IMR-90 (cell line): ENCODE measurements around the gene CNTN5. TPM values are rescaled to one million over a fixed set of nuclear protein-coding genes. Genes with fewer than 3 reads are reported as not detected.

ENCODE experiments used
- ATAC-seq: fragments of 200-7000 bp; cut with Tn5 transposase; 2 replicates; pipeline ENCODE4 v1.9.1; 2020; ENCODE audit warnings: low read depth, mild to moderate bottlenecking, moderate library complexity
- BruUV-seq: library from RNA; stranded (reverse); fragments of 400-500 nt; replicated peaks from 2 replicates; lab custom pipeline; 2021; lab: Mats Ljungman, UMichigan
- CTCF ChIA-PET: fragments of 300-600 bp; formaldehyde crosslinking; extraction: SDS; loops from one replicate; lab custom pipeline; 2021; ENCODE audit warnings: antibody characterized with exemption; lab: Yijun Ruan, JAX
- POLR2A ChIA-PET: fragments of 300-600 bp; sonication (Branson Sonifier 250); formaldehyde crosslinking; loops from one replicate; lab custom pipeline; 2022; ENCODE audit warnings: antibody characterized with exemption; ENCODE audit not compliant: unreplicated experiment; lab: Charles Lee
- DNase-seq: peaks from one replicate; pipeline ENCODE4 v3.0.0; 2013
- H2AFZ ChIP-seq: replicated peaks from 2 replicates; pipeline ENCODE3; 2013; ENCODE audit warnings: low read length, mild to moderate bottlenecking; ENCODE audit not compliant: poor library complexity
- H2AK5ac ChIP-seq: 2 replicates; pipeline ENCODE4 v1.6.1; 2013; ENCODE audit warnings: low read depth, low read length, inconsistent platforms
- H2AK9ac ChIP-seq: replicated peaks from 2 replicates; pipeline ENCODE3; 2013; ENCODE audit warnings: mild to moderate bottlenecking, low read depth, low read length, moderate library complexity; ENCODE audit not compliant: poor library complexity
- H2BK120ac ChIP-seq: 2 replicates; pipeline ENCODE4 v1.6.1; 2013; ENCODE audit warnings: low read depth, low read length, inconsistent platforms
- H2BK15ac ChIP-seq: 3 replicates; pipeline ENCODE4 v1.6.1; 2013; ENCODE audit warnings: low read depth, low read length, inconsistent platforms
- H2BK20ac ChIP-seq: 2 replicates; pipeline ENCODE4 v1.6.1; 2013; ENCODE audit warnings: low read depth, mild to moderate bottlenecking, inconsistent platforms, low read length, moderate library complexity
- H2BK5ac ChIP-seq: 2 replicates; pipeline ENCODE4 v1.6.1; 2013; ENCODE audit warnings: mild to moderate bottlenecking, low read depth, low read length, inconsistent platforms; ENCODE audit not compliant: poor library complexity, severe bottlenecking
- H3K14ac ChIP-seq: replicated peaks from 2 replicates; pipeline ENCODE4 v1.6.1; 2013; ENCODE audit warnings: low read depth, low read length, inconsistent platforms
- H3K18ac ChIP-seq: 2 replicates; pipeline ENCODE4 v1.6.1; 2013; ENCODE audit warnings: low read depth, low read length, control low read depth
- H3K23ac ChIP-seq: 2 replicates; pipeline ENCODE4 v1.6.1; 2013; ENCODE audit warnings: low read depth, low read length, inconsistent platforms
- H3K27ac ChIP-seq: 2 replicates; pipeline ENCODE4 v1.5.1; 2013; ENCODE audit warnings: mild to moderate bottlenecking, control low read depth, low read length; ENCODE audit not compliant: insufficient read depth
- H3K27me3 ChIP-seq: 2 replicates; pipeline ENCODE4 v1.6.1; 2013; ENCODE audit warnings: low read length; ENCODE audit not compliant: control insufficient read depth, insufficient read depth
- H3K36me3 ChIP-seq: 2 replicates; pipeline ENCODE4 v1.6.1; 2013; ENCODE audit warnings: low read length, mixed read lengths; ENCODE audit not compliant: control insufficient read depth, insufficient read depth
- H3K4ac ChIP-seq: 2 replicates; pipeline ENCODE4 v1.6.1; 2013; ENCODE audit warnings: low read depth, low read length, inconsistent platforms
- H3K4me1 ChIP-seq: 2 replicates; pipeline ENCODE4 v1.6.1; 2013; ENCODE audit warnings: low read length, mixed read lengths; ENCODE audit not compliant: control insufficient read depth, insufficient read depth
- H3K4me2 ChIP-seq: 2 replicates; pipeline ENCODE4 v1.6.1; 2013; ENCODE audit warnings: low read depth, mild to moderate bottlenecking, control low read depth, low read length, moderate library complexity
- H3K4me3 ChIP-seq: 2 replicates; pipeline ENCODE4 v1.5.1; 2013; ENCODE audit warnings: low read depth, mild to moderate bottlenecking, control low read depth, low read length, moderate library complexity; ENCODE audit not compliant: insufficient read depth
- H3K56ac ChIP-seq: 2 replicates; pipeline ENCODE4 v1.6.1; 2013; ENCODE audit warnings: low read length, inconsistent platforms; ENCODE audit not compliant: insufficient read depth; ENCODE audit errors: extremely low read depth
- H3K79me1 ChIP-seq, 2 experiments: 2 replicates each; pipeline ENCODE4 v1.6.1; 2013; ENCODE audit warnings: low read length in 2 of 2, inconsistent platforms in 1 of 2, low read depth in 1 of 2
- H3K9ac ChIP-seq: 2 replicates; pipeline ENCODE4 v1.6.1; 2013; ENCODE audit warnings: low read depth, low read length, control low read depth
- H3K9me1 ChIP-seq: 2 replicates; pipeline ENCODE4 v1.6.1; 2013; ENCODE audit warnings: low read length, inconsistent platforms; ENCODE audit not compliant: insufficient read depth
- H3K9me3 ChIP-seq: 2 replicates; pipeline ENCODE4 v1.6.1; 2013; ENCODE audit warnings: low read length; ENCODE audit not compliant: control insufficient read depth, insufficient read depth
- H4K20me1 ChIP-seq: 2 replicates; pipeline ENCODE4 v1.6.1; 2013; ENCODE audit warnings: low read length, inconsistent platforms; ENCODE audit not compliant: insufficient read depth
- H4K5ac ChIP-seq: 2 replicates; pipeline ENCODE4 v1.6.1; 2013; ENCODE audit warnings: mild to moderate bottlenecking, low read depth, low read length, control low read depth
- H4K8ac ChIP-seq, 2 experiments: 2 replicates each; pipeline ENCODE4 v1.6.1; 2013; ENCODE audit warnings: low read depth in 2 of 2, low read length in 2 of 2, control low read depth in 1 of 2, inconsistent platforms in 1 of 2
- H4K91ac ChIP-seq: 2 replicates; pipeline ENCODE4 v1.6.1; 2013; ENCODE audit warnings: low read depth, low read length, inconsistent platforms; ENCODE audit not compliant: insufficient read depth
- CEBPB ChIP-seq: IDR thresholded peaks from 2 replicates; pipeline ENCODE4 v1.6.1; 2012; ENCODE audit warnings: low read depth, low read length, improper control_type of control experiment
- WGBS, 2 experiments: methylation state at CpG; one replicate each; pipeline versions ENCODE4 v1.1.5 to v1.1.7; 2013; ENCODE audit warnings: missing lambda C conversion rate in 2 of 2; ENCODE audit not compliant: insufficient read length in 1 of 2; ENCODE audit errors: extremely low coverage in 2 of 2; 5-methylcytosine and 5-hydroxymethylcytosine counted together
- dilution Hi-C: fragments of 300-500 bp; cut with HindIII; formaldehyde crosslinking; loops from one replicate; pipeline ENCODE4 v1.14.3; 2018; ENCODE audit warnings: low sequenced_read_pairs; ENCODE audit not compliant: unreplicated experiment
- in situ Hi-C: fragments of 300-500 bp; cut with MboI; formaldehyde crosslinking; loops from 3 replicates; pipeline ENCODE4 v1.14.3; 2019; ENCODE audit warnings: low sequenced_read_pairs, inconsistent platforms, mixed read lengths
- intact Hi-C: fragments of 100-400 bp; cut with micrococcal nuclease; formaldehyde crosslinking; loops from 2 replicates; pipeline ENCODE4 v1.10.0; 2022
- polyA plus RNA-seq, 3 experiments: library from polyadenylated mRNA; depleted of rRNA; stranded (reverse); fragments of >200 nt; gene quantifications; 2 replicates each; pipeline ENCODE4 v1.2.3, GENCODE V29; 2012; ENCODE audit warnings: low replicate concordance in 1 of 3
- total RNA-seq: library from RNA; depleted of rRNA; stranded (reverse); fragments of >200 nt; gene quantifications from 2 replicates; pipeline ENCODE4 v1.2.3, GENCODE V29; 2012

CNTN5 gene
- total and polyA plus RNA-seq, 2 of the 4 experiments (the other 2 are of a cell fraction), result not detected

- Histone ChIP-seq H2BK120ac (no peak overlapping the region), H2AFZ (no peak overlapping the region), H3K14ac (no peak overlapping the region), H3K9me1 (no peaks in the 10 kb centered on the region), H2BK5ac (no peak overlapping the region), H3K9ac (no peak overlapping the region), H3K27ac (no peak overlapping the region), H4K91ac (no peak overlapping the region), H3K18ac (no peak overlapping the region), H3K4me3 (no peak overlapping the region), H2AK9ac (no peak overlapping the region), H4K5ac (no peak overlapping the region), H2AK5ac (no peak overlapping the region), H4K20me1 (no peaks in the 10 kb centered on the region), H2BK20ac (no peak overlapping the region), H3K56ac (no peak overlapping the region), H3K27me3 (no peaks in the 10 kb centered on the region), H3K9me3 (no peaks in the 10 kb centered on the region; the same call in 1 of the 2 replicates), H4K8ac (no peak overlapping the region), H3K4ac (no peak overlapping the region), H3K36me3 (no peaks in the 10 kb centered on the region), H2BK15ac (no peak overlapping the region), H3K79me1 (no peaks in the 10 kb centered on the region), H3K4me2 (no peak overlapping the region), H3K23ac (no peak overlapping the region), H3K4me1 (no peaks in the 10 kb centered on the region)
- POLR2A ChIA-PET, result no interaction called here
- ATAC-seq (no peak), DNase-seq (no peak)
- in situ Hi-C loops (no loop called here), dilution Hi-C loops (no loop called here), intact Hi-C loops (no loop called here)
- WGBS, 2 experiments, result no CpG with 5 or more reads among the region's 1 CpG
- TF ChIP-seq CEBPB, result no peak
- BruUV-seq, result no TSS peak
- CTCF ChIA-PET, result no interaction called here
Measured at GRCh38 chr11:100031973-100032372, 1011.2 kb downstream of the CNTN5 start.
